Measurements from ENCODE around the gene B3GNT4.

DNA sequence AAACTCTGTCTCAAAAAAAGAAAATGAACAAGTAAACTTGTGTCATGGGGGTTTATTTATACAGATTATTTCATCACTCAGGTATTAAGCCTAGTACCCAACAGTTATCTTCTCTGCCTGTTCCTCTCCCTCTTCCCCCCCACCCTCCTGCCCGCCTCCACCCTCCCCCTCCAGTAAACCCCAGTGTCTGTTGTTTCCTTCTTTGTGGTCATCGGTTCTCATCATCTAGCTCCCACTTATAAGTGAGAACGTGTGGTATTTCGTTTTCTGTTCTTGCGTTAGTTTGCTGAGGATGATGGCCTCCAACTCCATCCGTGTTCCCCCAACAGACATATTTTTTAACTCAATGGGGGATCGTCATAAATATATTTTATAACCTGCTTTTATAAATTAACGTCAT is 41.8 kb upstream of the B3GNT4 start:
- no peak for TF ChIP-seq POLR2A (IDR thresholded peaks at IDR 0.05)
- TF ChIP-seq, protein P1, sequence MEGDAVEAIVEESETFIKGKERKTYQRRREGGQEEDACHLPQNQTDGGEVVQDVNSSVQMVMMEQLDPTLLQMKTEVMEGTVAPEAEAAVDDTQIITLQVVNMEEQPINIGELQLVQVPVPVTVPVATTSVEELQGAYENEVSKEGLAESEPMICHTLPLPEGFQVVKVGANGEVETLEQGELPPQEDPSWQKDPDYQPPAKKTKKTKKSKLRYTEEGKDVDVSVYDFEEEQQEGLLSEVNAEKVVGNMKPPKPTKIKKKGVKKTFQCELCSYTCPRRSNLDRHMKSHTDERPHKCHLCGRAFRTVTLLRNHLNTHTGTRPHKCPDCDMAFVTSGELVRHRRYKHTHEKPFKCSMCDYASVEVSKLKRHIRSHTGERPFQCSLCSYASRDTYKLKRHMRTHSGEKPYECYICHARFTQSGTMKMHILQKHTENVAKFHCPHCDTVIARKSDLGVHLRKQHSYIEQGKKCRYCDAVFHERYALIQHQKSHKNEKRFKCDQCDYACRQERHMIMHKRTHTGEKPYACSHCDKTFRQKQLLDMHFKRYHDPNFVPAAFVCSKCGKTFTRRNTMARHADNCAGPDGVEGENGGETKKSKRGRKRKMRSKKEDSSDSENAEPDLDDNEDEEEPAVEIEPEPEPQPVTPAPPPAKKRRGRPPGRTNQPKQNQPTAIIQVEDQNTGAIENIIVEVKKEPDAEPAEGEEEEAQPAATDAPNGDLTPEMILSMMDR (IDR thresholded peaks at IDR 0.05) = no peak
- TF ChIP-seq EP300 (IDR thresholded peaks at IDR 0.05) = no peak

Measured in ovary (tissue), 3 donors.